ENCODE data around the gene PMFBP1. TPM values are rescaled to one million over a fixed set of nuclear protein-coding genes. Genes with fewer than 3 reads are reported as not detected.

Gene PMFBP1
- total RNA-seq, 4 donors from 2014 or later, result 1.2 to 1.4 TPM; not detected in 2

- no peak for DNase-seq
- Histone ChIP-seq H3K4me1 (no peaks in the 10 kb centered on the region), H3K27me3 (no peaks in the 10 kb centered on the region), H3K9me3 (no peaks in the 10 kb centered on the region), H3K4me3 (no peak overlapping the region), H3K27ac (no peak overlapping the region), H3K36me3 (no peaks in the 10 kb centered on the region)
- TF ChIP-seq POLR2A (IDR thresholded peaks at IDR 0.05) (no peak), CTCF (IDR thresholded peaks at IDR 0.05) (no peak)
- intact Hi-C loops (cut with DNase I; ENCODE audit: low total_unique reads), result no loop called here
These were observed 12.6 kb downstream of the PMFBP1 start for GRCh38 chr16:72159386-72159785.

- no peaks in the 10 kb centered on the region for H3K4me1 ChIP-seq
- TF ChIP-seq CTCF (IDR thresholded peaks at IDR 0.05) (no peak), POLR2A (IDR thresholded peaks at IDR 0.05) (no peak)
- intact Hi-C loops (cut with DNase I; ENCODE audit: low total_unique reads), result no loop called here
- no peaks in the 10 kb centered on the region for H3K27me3 ChIP-seq
- no peak overlapping the region for H3K4me3 ChIP-seq
- no peaks in the 10 kb centered on the region for H3K36me3 ChIP-seq
- no peak overlapping the region for H3K27ac ChIP-seq
- H3K9me3 ChIP-seq, result no peaks in the 10 kb centered on the region
- DNase-seq, result no peak
These were observed 22.1 kb downstream of the PMFBP1 start for GRCh38 chr16:72149676-72150464.

GRCh38 chr16:72142476-72142875 lies 29.5 kb downstream of the PMFBP1 start:
- TF ChIP-seq CTCF (IDR thresholded peaks at IDR 0.05) (no peak), POLR2A (IDR thresholded peaks at IDR 0.05) (no peak)
- Histone ChIP-seq H3K9me3 (no peaks in the 10 kb centered on the region), H3K4me3 (no peak overlapping the region), H3K27ac (no peak overlapping the region), H3K27me3 (no peaks in the 10 kb centered on the region), H3K4me1 (no peaks in the 10 kb centered on the region), H3K36me3 (no peaks in the 10 kb centered on the region)
- intact Hi-C loops (cut with DNase I; ENCODE audit: low total_unique reads), result no loop called here
- DNase-seq, result no peak

GRCh38 chr16:72139908-72140307 lies 32.0 kb downstream of the PMFBP1 start:
- TF ChIP-seq POLR2A (IDR thresholded peaks at IDR 0.05) (no peak), CTCF (IDR thresholded peaks at IDR 0.05) (no peak)
- no peaks in the 10 kb centered on the region for H3K27me3 ChIP-seq
- no peak overlapping the region for H3K4me3 ChIP-seq
- no peak overlapping the region for H3K27ac ChIP-seq
- no peaks in the 10 kb centered on the region for H3K36me3 ChIP-seq
- no peak for DNase-seq
- H3K9me3 ChIP-seq, result no peaks in the 10 kb centered on the region
- intact Hi-C loops (cut with DNase I; ENCODE audit: low total_unique reads), result no loop called here
- no peaks in the 10 kb centered on the region for H3K4me1 ChIP-seq

- Histone ChIP-seq H3K4me1 (no peaks in the 10 kb centered on the region), H3K36me3 (no peaks in the 10 kb centered on the region), H3K4me3 (no peak overlapping the region), H3K27ac (no peak overlapping the region), H3K9me3 (no peaks in the 10 kb centered on the region), H3K27me3 (no peaks in the 10 kb centered on the region)
- TF ChIP-seq POLR2A (IDR thresholded peaks at IDR 0.05), result no peak
- intact Hi-C loops (cut with DNase I; ENCODE audit: low total_unique reads), result no loop called here
- DNase-seq, result no peak
These were observed 33.8 kb downstream of the PMFBP1 start for GRCh38 chr16:72138064-72138572.

Measured in uterus (tissue), 4 donors.